Measurements from ENCODE around the gene UBE2D2.
"Not testable (repeated sequence)": the region's sequence is repeated elsewhere in the genome, so short reads cannot be mapped to it uniquely, and the experiment has no call there.

The UBE2D2 gene

GRCh38 chr5:139560752-139561654 lies at the start of gene UBE2D2:
Gene UBE2D2, plus strand, starts transcription at chr5:139561339. Its CDS starts 453 bp downstream, at chr5:139561792.
- peak; percentile 96 for DNase-seq (ENCODE audit: low read depth in 2 of 2)

- DNase-seq (ENCODE audit: low read depth in 2 of 2) = no peak
Measured at GRCh38 chr5:139512786-139513390, 48.3 kb upstream of the UBE2D2 start.

GRCh38 chr5:139513434-139513833 lies 47.7 kb upstream of the UBE2D2 start:
- DNase-seq (ENCODE audit: low read depth in 2 of 2) = peak; percentile 58 to 62

GRCh38 chr5:139513852-139514485 lies 47.2 kb upstream of the UBE2D2 start:
- DNase-seq (ENCODE audit: low read depth in 2 of 2) = no peak

- DNase-seq (ENCODE audit: low read depth in 2 of 2) = no peak
Measured at GRCh38 chr5:139514486-139514856, 46.7 kb upstream of the UBE2D2 start.

GRCh38 chr5:139517683-139518564 lies 43.2 kb upstream of the UBE2D2 start:
- DNase-seq (ENCODE audit: low read depth in 2 of 2) = peak; percentile 78 to 83

- no peak for DNase-seq (ENCODE audit: low read depth in 2 of 2)
Measured at GRCh38 chr5:139523635-139524445, 37.3 kb upstream of the UBE2D2 start.

GRCh38 chr5:139524446-139524845 lies 36.7 kb upstream of the UBE2D2 start:
- no peak for DNase-seq (ENCODE audit: low read depth in 2 of 2)

GRCh38 chr5:139524940-139525585 lies 36.1 kb upstream of the UBE2D2 start:
- no peak for DNase-seq (ENCODE audit: low read depth in 2 of 2)

GRCh38 chr5:139525586-139526308 lies 35.4 kb upstream of the UBE2D2 start:
- not testable (repeated sequence) for DNase-seq (ENCODE audit: low read depth in 2 of 2)

GRCh38 chr5:139526309-139527089 lies 34.6 kb upstream of the UBE2D2 start:
- not testable (repeated sequence) for DNase-seq (ENCODE audit: low read depth in 2 of 2)

- not testable (repeated sequence) for DNase-seq (ENCODE audit: low read depth in 2 of 2)
Measured at GRCh38 chr5:139527090-139527470, 34.1 kb upstream of the UBE2D2 start.

- DNase-seq (ENCODE audit: low read depth in 2 of 2) = not testable (repeated sequence)
Measured at GRCh38 chr5:139527896-139528467, 33.2 kb upstream of the UBE2D2 start.

GRCh38 chr5:139528695-139529094 lies 32.4 kb upstream of the UBE2D2 start:
- not testable (repeated sequence) for DNase-seq (ENCODE audit: low read depth in 2 of 2)

- not testable (repeated sequence) for DNase-seq (ENCODE audit: low read depth in 2 of 2)
Measured at GRCh38 chr5:139530079-139530478, 31.1 kb upstream of the UBE2D2 start.

GRCh38 chr5:139531772-139532169 lies 29.4 kb upstream of the UBE2D2 start:
- DNase-seq (ENCODE audit: low read depth in 2 of 2) = no peak

- peak; percentile 34 to 43 for DNase-seq (ENCODE audit: low read depth in 2 of 2)
Measured at GRCh38 chr5:139543423-139543991, 17.6 kb upstream of the UBE2D2 start.

GRCh38 chr5:139546593-139546992 lies 14.5 kb upstream of the UBE2D2 start:
- not testable (repeated sequence) for DNase-seq (ENCODE audit: low read depth in 2 of 2)
